Hepatocyte (in vitro differentiated cells): Measurements from ENCODE around the gene GNG7.

Experiments
- CTCF ChIP-seq: fragments of 200-600 bp; sonication (generic); IDR thresholded peaks from 2 replicates; pipeline ENCODE4 v1.5.1; 2016; ENCODE audit warnings: antibody characterized with exemption, mild to moderate bottlenecking; ENCODE audit not compliant: poor library complexity
- EZH2 ChIP-seq: fragments of 200-600 bp; sonication (generic); IDR thresholded peaks from 2 replicates; pipeline ENCODE4 v1.6.1; 2016; ENCODE audit warnings: antibody characterized with exemption, mild to moderate bottlenecking, borderline replicate concordance
- EZH2phosphoT487 ChIP-seq: fragments of 200-600 bp; sonication (generic); IDR thresholded peaks from one replicate; pipeline ENCODE4 v1.6.1; 2018; ENCODE audit warnings: antibody characterized with exemption, mild to moderate bottlenecking, low read depth, moderate library complexity; ENCODE audit not compliant: unreplicated experiment, severe bottlenecking

GRCh38 chr19:2547721-2548120 is 154.8 kb downstream of the GNG7 start:
- TF ChIP-seq EZH2phosphoT487 (no peak), CTCF (no peak), EZH2 (no peak)
